Measurements from ENCODE around the gene HAO2. TPM values are rescaled to one million over a fixed set of nuclear protein-coding genes. Genes with fewer than 3 reads are reported as not detected.

HAO2 gene
- polyA plus RNA-seq, 1 experiment, result not detected

DNA sequence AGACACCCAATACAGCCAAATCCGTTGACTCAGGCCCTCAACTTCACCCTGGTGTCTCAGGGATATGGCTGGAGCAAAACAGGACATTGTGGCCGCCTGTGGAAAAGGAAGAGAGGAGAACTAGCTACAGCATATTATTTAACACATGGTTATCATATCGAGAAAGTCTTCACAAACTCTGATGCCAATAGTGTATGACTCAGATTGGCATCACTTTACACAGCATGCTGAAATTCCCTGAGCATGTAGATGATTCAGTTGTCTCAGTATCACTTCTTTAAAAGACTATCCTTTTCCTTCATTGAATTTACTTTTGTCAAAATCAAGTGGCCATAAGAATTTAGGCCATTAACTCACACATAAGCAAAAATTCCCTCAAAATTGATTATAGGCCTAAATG lies 66.5 kb downstream of the HAO2 start:
- no peak overlapping the region for H3K4me3 ChIP-seq (ENCODE audit: low read depth, low read length)
- no peak for DNase-seq (ENCODE audit: low read depth)
- no peaks in the 10 kb centered on the region for H3K36me3 ChIP-seq (ENCODE audit: control insufficient read depth, insufficient read depth, low read length)
- TF ChIP-seq, protein P1, sequence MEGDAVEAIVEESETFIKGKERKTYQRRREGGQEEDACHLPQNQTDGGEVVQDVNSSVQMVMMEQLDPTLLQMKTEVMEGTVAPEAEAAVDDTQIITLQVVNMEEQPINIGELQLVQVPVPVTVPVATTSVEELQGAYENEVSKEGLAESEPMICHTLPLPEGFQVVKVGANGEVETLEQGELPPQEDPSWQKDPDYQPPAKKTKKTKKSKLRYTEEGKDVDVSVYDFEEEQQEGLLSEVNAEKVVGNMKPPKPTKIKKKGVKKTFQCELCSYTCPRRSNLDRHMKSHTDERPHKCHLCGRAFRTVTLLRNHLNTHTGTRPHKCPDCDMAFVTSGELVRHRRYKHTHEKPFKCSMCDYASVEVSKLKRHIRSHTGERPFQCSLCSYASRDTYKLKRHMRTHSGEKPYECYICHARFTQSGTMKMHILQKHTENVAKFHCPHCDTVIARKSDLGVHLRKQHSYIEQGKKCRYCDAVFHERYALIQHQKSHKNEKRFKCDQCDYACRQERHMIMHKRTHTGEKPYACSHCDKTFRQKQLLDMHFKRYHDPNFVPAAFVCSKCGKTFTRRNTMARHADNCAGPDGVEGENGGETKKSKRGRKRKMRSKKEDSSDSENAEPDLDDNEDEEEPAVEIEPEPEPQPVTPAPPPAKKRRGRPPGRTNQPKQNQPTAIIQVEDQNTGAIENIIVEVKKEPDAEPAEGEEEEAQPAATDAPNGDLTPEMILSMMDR (IDR thresholded peaks at IDR 0.05; ENCODE audit: insufficient read depth, low read depth, low read length), result no peak
- H3K27me3 ChIP-seq (ENCODE audit: control insufficient read depth, insufficient read depth, low read length), result peaks cover 2% of the 10 kb centered on the region
- POLR2A ChIA-PET, result no interaction called here
- CTCF ChIA-PET, result no interaction called here

DNA sequence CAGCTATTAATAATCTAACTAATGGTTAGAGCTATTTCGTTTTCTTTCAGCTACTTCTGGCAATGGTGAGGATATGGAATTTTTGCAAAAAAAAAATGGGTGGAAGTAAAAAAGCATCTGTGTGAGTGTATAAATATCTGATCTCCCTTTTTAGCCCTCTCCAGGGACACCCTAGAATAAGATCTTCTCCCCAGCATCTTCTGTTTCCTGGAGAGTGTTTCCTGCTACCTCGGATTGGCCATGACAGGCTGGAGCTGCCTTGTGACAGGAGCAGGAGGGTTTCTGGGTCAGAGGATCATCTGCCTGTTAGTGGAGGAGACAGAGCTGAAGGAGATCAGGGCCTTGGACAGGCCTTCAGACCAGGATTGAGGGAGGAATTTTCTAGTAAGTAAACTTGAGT lies 70.2 kb downstream of the HAO2 start:
- Histone ChIP-seq H3K27me3 (ENCODE audit: control insufficient read depth, insufficient read depth, low read length) (no peaks in the 10 kb centered on the region), H3K36me3 (ENCODE audit: control insufficient read depth, insufficient read depth, low read length) (no peaks in the 10 kb centered on the region), H3K4me3 (ENCODE audit: low read depth, low read length) (no peak overlapping the region)
- CTCF ChIA-PET, result interaction anchor here (0.6 to 1.2 kb wide), 2 partner anchors 20 to 164 kb away, joined by 3 read pairs; no protein-coding TSS in a partner anchor
- DNase-seq (ENCODE audit: low read depth), result no peak
- POLR2A ChIA-PET, result no interaction called here
- TF ChIP-seq, protein P1 (IDR thresholded peaks at IDR 0.05; ENCODE audit: insufficient read depth, low read depth, low read length), result no peak

DNA sequence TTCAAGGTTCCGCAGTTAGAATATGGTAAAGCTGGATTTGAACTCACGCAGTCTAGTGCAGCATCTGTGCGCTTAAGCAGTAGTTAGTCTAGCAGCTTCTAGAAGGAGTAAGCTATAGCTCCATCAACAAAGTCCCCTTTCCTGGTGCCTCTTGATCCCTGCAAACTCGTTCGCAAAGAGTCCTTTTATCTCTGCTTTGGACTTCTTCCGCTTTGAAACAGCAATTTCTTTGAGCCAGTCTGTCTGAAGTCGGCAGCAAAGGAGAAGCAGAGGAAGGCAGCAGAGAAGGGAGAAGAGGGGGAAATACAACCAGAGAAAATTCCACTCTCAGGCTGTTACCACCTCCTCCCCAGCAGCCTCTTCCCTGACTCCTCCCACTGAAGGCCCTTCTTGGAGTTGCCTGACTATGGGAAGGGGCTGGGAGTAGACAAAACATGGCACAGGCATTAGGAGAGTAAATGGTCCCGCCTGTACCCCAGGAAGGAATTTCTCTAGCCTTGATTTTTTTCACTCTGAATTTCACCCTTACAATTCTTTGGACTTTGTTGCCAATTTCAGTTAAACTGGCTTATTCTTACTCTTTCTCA lies 72.2 kb downstream of the HAO2 start:
- ChIA-PET POLR2A (no interaction called here), CTCF (no interaction called here)
- DNase-seq (ENCODE audit: low read depth), result no peak
- H3K4me3 ChIP-seq (ENCODE audit: low read depth, low read length), result no peak overlapping the region
- H3K36me3 ChIP-seq (ENCODE audit: control insufficient read depth, insufficient read depth, low read length), result no peaks in the 10 kb centered on the region
- TF ChIP-seq, protein P1 (IDR thresholded peaks at IDR 0.05; ENCODE audit: insufficient read depth, low read depth, low read length), result no peak
- H3K27me3 ChIP-seq (ENCODE audit: control insufficient read depth, insufficient read depth, low read length), result no peaks in the 10 kb centered on the region

DNA sequence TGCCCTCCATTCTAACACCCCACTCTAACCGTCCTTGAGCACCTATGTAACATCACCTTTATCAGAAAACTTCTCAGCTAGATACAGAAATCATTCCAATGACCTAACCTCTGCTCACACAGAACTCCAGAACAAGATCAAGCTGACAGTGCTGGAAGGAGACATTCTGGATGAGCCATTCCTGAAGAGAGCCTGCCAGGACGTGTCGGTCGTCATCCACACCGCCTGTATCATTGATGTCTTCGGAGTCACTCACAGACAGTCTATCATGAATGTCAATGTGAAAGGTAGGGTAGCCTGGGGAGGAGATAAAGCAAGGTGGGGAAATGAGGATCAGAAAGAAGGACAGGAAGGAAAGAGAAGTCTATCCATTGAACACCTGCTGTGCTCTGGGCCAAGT lies 74.2 kb downstream of the HAO2 start:
- POLR2A ChIA-PET, result no interaction called here
- CTCF ChIA-PET, result no interaction called here
- Histone ChIP-seq H3K4me3 (ENCODE audit: low read depth, low read length) (no peak overlapping the region), H3K36me3 (ENCODE audit: control insufficient read depth, insufficient read depth, low read length) (no peaks in the 10 kb centered on the region), H3K27me3 (ENCODE audit: control insufficient read depth, insufficient read depth, low read length) (no peaks in the 10 kb centered on the region)
- DNase-seq (ENCODE audit: low read depth), result no peak
- TF ChIP-seq, protein P1 (IDR thresholded peaks at IDR 0.05; ENCODE audit: insufficient read depth, low read depth, low read length), result no peak

Small RNA genes within 50 kb of the gene (small RNA-seq; reads per million reads assigned to genes)
- gene RNU1-75P (ENCODE audit: insufficient read length, low read depth, low replicate concordance), result not detected

Other genes starting within 250 kb of the HAO2 start
- 10.4 and 17.7 TPM in 2 replicates for gene WARS2, start 228.1 kb upstream of the HAO2 start, polyA plus RNA-seq (2011; rRNA removed)
- gene HSD3B2, start 46.4 kb downstream of the HAO2 start, polyA plus RNA-seq (2011; rRNA removed), result not detected in 2 replicates
- not detected in 2 replicates for gene HSD3B1, start 138.4 kb downstream of the HAO2 start, polyA plus RNA-seq (2011; rRNA removed)

All from BJ (cell line).